ENCODE measurements around the gene KCTD16.

DNA sequence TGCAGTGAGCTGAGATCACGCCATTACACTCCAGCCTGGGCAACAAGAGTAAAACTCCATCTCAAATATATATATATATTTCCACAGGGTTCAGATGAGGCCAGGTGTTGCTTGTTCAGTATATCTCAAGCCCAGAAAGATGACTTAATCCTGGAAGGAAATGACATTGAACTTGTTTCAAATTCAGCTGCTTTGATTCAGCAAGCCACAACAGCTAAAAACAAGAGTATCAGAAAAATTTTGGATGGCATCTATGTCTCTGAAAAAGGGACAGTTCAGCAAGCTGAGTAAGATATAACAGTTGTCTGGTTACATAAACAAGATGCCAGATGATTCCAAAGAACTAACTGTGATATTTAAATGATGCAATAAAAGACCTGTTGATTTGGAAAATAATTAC, 352.0 kb downstream of the KCTD16 start:
- TF ChIP-seq ZBTB7A (tag by site-specific recombination; IDR thresholded peaks at IDR 0.05; ENCODE audit: low read depth), result no peak
- TF ChIP-seq, protein P1, sequence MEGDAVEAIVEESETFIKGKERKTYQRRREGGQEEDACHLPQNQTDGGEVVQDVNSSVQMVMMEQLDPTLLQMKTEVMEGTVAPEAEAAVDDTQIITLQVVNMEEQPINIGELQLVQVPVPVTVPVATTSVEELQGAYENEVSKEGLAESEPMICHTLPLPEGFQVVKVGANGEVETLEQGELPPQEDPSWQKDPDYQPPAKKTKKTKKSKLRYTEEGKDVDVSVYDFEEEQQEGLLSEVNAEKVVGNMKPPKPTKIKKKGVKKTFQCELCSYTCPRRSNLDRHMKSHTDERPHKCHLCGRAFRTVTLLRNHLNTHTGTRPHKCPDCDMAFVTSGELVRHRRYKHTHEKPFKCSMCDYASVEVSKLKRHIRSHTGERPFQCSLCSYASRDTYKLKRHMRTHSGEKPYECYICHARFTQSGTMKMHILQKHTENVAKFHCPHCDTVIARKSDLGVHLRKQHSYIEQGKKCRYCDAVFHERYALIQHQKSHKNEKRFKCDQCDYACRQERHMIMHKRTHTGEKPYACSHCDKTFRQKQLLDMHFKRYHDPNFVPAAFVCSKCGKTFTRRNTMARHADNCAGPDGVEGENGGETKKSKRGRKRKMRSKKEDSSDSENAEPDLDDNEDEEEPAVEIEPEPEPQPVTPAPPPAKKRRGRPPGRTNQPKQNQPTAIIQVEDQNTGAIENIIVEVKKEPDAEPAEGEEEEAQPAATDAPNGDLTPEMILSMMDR (tag by site-specific recombination; IDR thresholded peaks at IDR 0.05), result no peak
- TF ChIP-seq, protein P2, sequence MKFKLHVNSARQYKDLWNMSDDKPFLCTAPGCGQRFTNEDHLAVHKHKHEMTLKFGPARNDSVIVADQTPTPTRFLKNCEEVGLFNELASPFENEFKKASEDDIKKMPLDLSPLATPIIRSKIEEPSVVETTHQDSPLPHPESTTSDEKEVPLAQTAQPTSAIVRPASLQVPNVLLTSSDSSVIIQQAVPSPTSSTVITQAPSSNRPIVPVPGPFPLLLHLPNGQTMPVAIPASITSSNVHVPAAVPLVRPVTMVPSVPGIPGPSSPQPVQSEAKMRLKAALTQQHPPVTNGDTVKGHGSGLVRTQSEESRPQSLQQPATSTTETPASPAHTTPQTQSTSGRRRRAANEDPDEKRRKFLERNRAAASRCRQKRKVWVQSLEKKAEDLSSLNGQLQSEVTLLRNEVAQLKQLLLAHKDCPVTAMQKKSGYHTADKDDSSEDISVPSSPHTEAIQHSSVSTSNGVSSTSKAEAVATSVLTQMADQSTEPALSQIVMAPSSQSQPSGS (tag by site-specific recombination; IDR thresholded peaks at IDR 0.05; ENCODE audit: low read depth), result no peak
- no peak for TF ChIP-seq ZNF324 (tag by site-specific recombination; IDR thresholded peaks at IDR 0.05)
- no peak for TF ChIP-seq ZNF670 (tag by site-specific recombination; IDR thresholded peaks at IDR 0.05; ENCODE audit: low read depth)
- TF ChIP-seq, protein P3, sequence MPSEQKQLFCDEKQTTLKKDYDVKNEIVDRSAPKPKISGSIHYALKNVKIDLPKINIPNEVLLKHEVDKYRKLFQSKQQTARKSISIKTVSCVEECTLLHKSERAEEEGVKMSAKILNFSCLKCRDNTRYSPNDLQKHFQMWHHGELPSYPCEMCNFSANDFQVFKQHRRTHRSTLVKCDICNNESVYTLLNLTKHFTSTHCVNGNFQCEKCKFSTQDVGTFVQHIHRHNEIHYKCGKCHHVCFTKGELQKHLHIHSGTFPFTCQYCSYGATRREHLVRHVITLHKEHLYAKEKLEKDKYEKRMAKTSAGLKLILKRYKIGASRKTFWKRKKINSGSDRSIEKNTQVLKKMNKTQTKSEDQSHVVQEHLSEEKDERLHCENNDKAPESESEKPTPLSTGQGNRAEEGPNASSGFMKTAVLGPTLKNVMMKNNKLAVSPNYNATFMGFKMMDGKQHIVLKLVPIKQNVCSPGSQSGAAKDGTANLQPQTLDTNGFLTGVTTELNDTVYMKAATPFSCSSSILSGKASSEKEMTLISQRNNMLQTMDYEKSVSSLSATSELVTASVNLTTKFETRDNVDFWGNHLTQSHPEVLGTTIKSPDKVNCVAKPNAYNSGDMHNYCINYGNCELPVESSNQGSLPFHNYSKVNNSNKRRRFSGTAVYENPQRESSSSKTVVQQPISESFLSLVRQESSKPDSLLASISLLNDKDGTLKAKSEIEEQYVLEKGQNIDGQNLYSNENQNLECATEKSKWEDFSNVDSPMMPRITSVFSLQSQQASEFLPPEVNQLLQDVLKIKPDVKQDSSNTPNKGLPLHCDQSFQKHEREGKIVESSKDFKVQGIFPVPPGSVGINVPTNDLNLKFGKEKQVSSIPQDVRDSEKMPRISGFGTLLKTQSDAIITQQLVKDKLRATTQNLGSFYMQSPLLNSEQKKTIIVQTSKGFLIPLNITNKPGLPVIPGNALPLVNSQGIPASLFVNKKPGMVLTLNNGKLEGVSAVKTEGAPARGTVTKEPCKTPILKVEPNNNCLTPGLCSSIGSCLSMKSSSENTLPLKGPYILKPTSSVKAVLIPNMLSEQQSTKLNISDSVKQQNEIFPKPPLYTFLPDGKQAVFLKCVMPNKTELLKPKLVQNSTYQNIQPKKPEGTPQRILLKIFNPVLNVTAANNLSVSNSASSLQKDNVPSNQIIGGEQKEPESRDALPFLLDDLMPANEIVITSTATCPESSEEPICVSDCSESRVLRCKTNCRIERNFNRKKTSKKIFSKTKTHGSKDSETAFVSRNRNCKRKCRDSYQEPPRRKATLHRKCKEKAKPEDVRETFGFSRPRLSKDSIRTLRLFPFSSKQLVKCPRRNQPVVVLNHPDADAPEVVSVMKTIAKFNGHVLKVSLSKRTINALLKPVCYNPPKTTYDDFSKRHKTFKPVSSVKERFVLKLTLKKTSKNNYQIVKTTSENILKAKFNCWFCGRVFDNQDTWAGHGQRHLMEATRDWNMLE (tag by site-specific recombination; conservative IDR thresholded peaks at IDR 0.05; ENCODE audit: low read depth), result no peak
- TF ChIP-seq MEIS1 (CRISPR knock-in tag; IDR thresholded peaks at IDR 0.05; ENCODE audit: borderline replicate concordance), result no peak
